NCI-H1417 treated with DMSO at 0.1 percent for 48 hours (cell line): ENCODE measurements around the gene KIAA0232.
A peak's percentile ranks its signal among the peaks of the same experiment; 100 is the strongest.
"Not testable (repeated sequence)": the region's sequence is repeated elsewhere in the genome, so short reads cannot be mapped to it uniquely, and the experiment has no call there.

Experiments used
- DNase-seq: peaks from one replicate; lab custom pipeline; 2025; lab: John Stamatoyannopoulos, UW

KIAA0232 gene

GRCh38 chr4:6905516-6906445, 123.3 kb downstream of the KIAA0232 start:
- DNase-seq, result no peak

GRCh38 chr4:6906486-6906885, 124.0 kb downstream of the KIAA0232 start:
- DNase-seq, result not testable (repeated sequence)

DNA sequence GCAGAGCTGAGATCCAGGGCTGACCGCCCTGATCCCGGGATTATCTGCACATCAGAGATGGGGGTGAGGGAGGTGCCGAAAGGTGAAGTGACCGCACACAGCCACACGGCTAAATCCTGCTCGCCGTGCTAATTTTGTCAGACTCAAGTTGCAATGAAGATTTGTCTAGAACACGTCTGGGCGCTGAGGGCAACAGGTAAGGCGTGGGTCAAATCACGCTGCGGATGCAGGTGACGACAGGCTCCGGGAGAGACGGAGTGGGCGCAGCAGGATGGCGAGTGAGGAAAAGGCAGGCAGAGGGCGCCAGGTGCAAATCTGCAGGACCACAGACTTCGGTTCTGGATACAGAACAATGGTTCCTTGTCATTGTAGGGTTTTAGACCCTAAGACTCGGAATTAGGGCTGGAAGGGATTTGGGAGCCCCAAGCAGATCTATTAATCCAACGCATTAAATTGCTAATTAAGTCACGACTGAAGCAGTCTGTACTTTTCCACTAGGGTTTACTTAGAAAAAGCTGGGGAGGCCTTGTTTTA, 125.2 kb downstream of the KIAA0232 start:
- DNase-seq, result no peak

- DNase-seq, result no peak
Observed at GRCh38 chr4:6908432-6909112, 126.0 kb downstream of the KIAA0232 start.

GRCh38 chr4:6909113-6909969, 126.8 kb downstream of the KIAA0232 start, which contains the start of gene TBC1D14:
Gene TBC1D14, plus strand, starts transcription at chr4:6909826. Its CDS starts 13,564 bp downstream, at chr4:6923390.
- peak; percentile 51 for DNase-seq

- DNase-seq, result no peak
Observed at GRCh38 chr4:6909970-6910339, 127.4 kb downstream of the KIAA0232 start.

GRCh38 chr4:6910340-6910959, 127.9 kb downstream of the KIAA0232 start:
- no peak for DNase-seq

GRCh38 chr4:6910960-6911874, 128.7 kb downstream of the KIAA0232 start:
- no peak for DNase-seq

- DNase-seq, result not testable (repeated sequence)
Observed at GRCh38 chr4:6911917-6912316, 129.4 kb downstream of the KIAA0232 start.

DNA sequence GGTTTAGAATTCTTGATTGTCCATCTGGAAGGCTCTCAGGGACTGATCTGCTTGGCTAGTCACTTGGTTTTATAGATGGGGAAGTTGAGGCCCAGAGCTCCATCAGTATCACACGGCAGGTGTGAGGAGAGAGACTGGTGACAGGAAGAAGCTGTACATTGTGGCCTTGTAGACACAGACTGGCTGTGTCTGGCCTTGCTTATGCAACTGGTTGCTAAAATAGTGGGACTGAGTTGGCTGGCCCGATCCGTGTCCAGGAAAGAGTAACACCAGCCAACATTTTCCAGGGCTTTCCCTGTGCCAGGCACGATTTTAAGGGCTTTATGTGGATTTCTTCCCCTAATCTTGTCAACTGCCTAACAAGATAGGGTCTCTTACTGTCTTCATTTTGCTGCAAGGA, 129.9 kb downstream of the KIAA0232 start:
- DNase-seq, result no peak

- no peak for DNase-seq
Observed at GRCh38 chr4:6913350-6913905, 130.9 kb downstream of the KIAA0232 start.

- no peak for DNase-seq
Observed at GRCh38 chr4:6914448-6914847, 131.9 kb downstream of the KIAA0232 start.

DNA sequence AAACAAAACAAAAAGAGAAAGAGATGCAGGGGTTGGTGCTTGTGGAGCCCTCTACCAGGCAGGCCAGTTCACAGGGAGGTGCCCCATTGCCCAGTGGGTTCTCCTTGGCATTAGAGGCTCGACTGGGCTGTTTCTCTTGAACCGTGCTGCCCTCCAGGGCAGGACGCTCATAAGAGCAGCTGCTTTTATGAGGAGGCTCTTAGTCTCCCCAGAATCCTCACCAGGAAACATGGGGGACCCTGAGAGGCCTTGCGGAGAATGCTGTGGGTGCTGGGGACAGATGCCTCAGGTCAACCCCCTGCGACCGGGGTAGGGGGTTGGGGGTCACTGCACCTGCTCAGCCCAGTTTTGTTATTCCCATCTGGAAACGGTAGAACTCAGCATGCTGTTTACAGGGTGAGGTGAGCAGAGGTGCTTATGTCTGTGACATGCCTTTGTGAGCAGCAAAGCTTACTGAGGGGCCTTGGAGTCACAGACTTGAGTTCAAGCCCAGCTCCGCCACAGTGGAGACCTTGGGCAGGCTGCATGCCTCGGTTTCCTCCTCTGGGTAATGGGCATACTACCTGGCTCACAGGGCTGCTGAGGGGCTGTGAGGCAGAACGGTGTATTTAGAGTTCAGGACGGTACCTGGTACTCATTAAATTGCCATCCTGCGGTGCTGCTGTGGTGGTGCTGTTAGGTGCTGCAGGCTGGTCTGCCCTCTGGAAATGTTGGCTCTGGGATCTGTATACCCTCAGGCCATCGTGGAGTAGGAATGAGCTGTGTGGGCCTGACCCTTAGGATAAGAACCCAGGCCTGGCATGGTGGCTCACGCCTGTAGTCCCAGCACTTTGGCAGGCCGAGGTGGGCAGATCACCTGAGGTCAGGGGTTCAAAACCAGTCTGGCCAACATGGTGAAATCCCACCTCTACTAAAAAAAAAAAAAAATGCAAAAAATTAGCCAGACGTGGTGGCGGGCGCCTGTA, 132.8 kb downstream of the KIAA0232 start:
- DNase-seq, result no peak

DNA sequence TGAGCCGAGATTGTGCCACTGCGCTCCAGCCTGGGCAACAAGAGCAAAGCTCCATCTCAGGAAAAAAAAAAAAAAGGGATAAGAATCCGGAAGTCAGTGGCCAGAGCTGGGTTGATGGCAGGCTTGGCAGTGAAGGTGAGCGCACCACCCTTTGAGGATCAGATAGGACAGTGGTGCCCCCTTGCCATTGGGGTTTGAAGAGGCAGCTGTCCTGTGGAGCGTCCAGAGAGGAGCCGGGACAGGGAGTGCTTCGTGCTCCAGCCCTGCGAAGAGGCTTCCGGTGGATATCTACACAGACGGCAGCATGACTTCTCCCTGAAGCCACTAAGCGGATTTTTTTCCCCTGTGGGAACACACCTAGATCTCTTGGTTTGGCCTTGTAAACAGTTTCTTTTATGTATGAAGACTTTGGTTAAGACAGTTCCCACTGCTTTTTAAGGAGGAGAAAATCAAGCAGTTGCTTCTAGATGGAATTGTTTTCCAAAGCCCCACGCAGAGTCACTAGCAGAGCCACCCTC, 133.6 kb downstream of the KIAA0232 start:
- DNase-seq, result no peak

- DNase-seq, result no peak
Observed at GRCh38 chr4:6916587-6917460, 134.3 kb downstream of the KIAA0232 start.

DNA sequence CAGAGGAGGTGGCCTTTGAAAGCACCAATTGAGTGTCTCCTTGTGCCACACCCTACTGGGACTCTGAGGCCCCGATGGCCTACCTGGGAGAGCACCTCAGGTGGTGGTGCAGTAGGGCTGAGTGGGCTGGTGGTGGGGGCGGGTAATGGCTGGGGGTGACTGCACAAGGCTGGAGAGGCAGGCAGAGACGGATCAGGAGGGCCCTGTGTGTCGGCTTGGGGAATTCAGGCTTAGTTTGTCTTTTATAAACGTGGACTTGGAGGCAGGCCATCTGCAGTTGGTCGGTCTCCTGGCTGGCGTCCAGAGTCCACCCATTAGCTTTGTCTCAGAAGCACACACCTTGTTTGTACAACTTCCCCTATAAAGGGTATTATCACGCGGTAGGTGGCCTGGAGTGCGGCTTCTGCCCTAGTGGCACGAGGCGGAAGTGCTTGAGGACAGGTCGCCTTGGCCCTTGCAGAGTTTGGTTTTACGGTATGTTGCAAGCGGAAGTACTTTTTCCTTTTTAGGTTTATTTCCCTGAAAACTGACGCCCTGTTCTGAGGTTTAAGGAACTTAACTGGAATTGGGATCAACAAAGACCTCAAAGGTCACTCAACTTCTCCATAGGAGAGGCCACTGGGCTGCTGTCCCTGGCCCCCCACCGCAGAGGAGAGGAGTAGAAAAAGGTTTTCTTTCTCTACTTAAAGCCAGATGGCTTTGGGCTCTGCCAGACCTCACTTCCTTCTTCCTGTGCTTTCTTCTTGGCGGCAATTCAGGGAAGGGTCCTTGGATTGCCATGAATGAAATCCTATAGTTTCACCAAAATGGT, 135.1 kb downstream of the KIAA0232 start:
- DNase-seq, result peak; percentile 90

DNA sequence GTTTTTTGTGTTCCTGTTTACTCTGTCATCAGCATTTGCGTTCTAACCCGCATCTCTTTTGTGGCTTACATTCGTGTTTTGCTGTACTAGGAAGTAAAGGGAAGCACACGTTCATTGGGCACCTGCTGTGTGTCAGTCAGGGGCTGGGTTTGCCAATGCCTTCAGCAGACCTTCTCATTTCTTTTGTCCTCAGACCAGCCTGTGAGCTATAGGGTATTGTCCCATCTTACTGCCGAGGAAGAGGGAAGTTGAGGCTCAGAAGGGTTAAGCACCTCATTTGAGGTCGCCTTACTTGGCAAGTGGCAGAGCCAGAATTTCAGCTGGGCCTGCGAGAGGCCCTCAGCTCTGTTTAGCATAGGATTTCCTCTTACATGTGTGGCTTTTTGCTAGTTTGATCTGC, 135.8 kb downstream of the KIAA0232 start:
- DNase-seq, result no peak
